GM21360 (cell line): Measurements from ENCODE around the gene IRF6.

Experiments
- ATAC-seq: cut with Tn5 transposase; IDR thresholded peaks from one replicate; pipeline ENCODE4 v1.9.1; 2021; ENCODE audit warnings: mild to moderate bottlenecking, moderate library complexity; ENCODE audit not compliant: unreplicated experiment

Gene IRF6

DNA sequence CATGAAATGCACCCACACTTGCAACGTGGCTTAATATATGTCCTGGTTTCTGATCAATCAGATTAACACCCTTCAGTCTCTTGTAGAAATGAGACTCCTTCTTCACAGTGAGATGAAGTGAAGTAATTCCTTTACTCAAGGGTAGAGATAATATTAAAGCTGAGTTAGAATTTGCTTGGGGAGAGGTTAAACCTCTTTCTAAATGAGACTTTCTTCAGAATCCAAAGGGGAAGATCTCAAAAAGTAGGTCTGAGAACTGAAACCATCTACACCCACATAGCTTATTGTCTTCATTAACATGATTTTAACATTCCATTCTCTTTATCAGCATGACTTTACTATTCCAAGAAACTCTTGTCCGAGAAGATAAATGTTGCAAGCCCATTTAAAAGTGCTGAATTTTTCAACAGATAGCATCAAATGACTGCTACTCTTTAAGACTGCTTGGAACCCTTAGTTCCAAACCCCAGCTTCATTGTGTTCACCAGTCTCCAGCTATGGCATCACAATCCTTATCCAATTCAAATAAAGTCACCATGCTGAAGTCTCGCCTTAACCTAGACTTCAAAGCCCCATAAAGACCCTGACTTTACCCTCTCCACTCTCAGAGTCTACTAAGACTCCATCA is 69.3 kb downstream of the IRF6 start:
- ATAC-seq, result no peak
